Mesothelial cell of epicardium (in vitro differentiated cells): ENCODE data around the gene MAPT. TPM values are rescaled to one million over a fixed set of nuclear protein-coding genes. Genes with fewer than 3 reads are reported as not detected.

Experiments
- DNase-seq, 2 experiments: peaks; one replicate each; pipeline ENCODE4 v3.0.0; 2021; ENCODE audit warnings: low spot score in 2 of 2; ENCODE audit not compliant: unreplicated experiment in 2 of 2
- H3K27ac Mint-ChIP-seq: 2 replicates; pipeline ENCODE4 v1.8.0; 2021; ENCODE audit warnings: mixed read lengths
- H3K27me3 Mint-ChIP-seq: 2 replicates; pipeline ENCODE4 v1.8.0; 2021; ENCODE audit warnings: low read depth, mixed read lengths
- H3K36me3 Mint-ChIP-seq: 2 replicates; pipeline ENCODE4 v1.8.0; 2021; ENCODE audit warnings: mixed read lengths
- H3K4me1 Mint-ChIP-seq: 2 replicates; pipeline ENCODE4 v1.8.0; 2021; ENCODE audit warnings: mixed read lengths
- H3K4me3 Mint-ChIP-seq: 2 replicates; pipeline ENCODE4 v1.8.0; 2021; ENCODE audit warnings: mild to moderate bottlenecking, moderate library complexity, mixed read lengths
- H3K9me3 Mint-ChIP-seq: 2 replicates; pipeline ENCODE4 v1.8.0; 2021; ENCODE audit warnings: mixed read lengths
- total RNA-seq: library from RNA; stranded (reverse); gene quantifications from 3 replicates; pipeline ENCODE4 v1.2.1, GENCODE V29; 2021
- TF ChIP-seq, protein P1 (sequence below): fragments of 200-600 bp; sonication (generic); IDR thresholded peaks from one replicate; pipeline ENCODE4 v1.5.0; 2021; ENCODE audit warnings: antibody characterized with exemption; ENCODE audit not compliant: unreplicated experiment

MAPT gene
- total RNA-seq, 1 donor from 2014 or later: 2.8 TPM

DNA sequence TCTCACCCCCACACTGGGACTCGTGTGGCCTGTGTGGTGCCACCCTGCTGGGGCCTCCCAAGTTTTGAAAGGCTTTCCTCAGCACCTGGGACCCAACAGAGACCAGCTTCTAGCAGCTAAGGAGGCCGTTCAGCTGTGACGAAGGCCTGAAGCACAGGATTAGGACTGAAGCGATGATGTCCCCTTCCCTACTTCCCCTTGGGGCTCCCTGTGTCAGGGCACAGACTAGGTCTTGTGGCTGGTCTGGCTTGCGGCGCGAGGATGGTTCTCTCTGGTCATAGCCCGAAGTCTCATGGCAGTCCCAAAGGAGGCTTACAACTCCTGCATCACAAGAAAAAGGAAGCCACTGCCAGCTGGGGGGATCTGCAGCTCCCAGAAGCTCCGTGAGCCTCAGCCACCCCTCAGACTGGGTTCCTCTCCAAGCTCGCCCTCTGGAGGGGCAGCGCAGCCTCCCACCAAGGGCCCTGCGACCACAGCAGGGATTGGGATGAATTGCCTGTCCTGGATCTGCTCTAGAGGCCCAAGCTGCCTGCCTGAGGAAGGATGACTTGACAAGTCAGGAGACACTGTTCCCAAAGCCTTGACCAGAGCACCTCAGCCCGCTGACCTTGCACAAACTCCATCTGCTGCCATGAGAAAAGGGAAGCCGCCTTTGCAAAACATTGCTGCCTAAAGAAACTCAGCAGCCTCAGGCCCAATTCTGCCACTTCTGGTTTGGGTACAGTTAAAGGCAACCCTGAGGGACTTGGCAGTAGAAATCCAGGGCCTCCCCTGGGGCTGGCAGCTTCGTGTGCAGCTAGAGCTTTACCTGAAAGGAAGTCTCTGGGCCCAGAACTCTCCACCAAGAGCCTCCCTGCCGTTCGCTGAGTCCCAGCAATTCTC is 132.1 kb downstream of the MAPT start:
- Mint-ChIP-seq H3K27ac (peak overlapping the region; percentile 2), H3K4me3 (no peak overlapping the region), H3K27me3 (no peaks in the 10 kb centered on the region), H3K9me3 (no peaks in the 10 kb centered on the region), H3K36me3 (peaks cover 40% of the 10 kb centered on the region), H3K4me1 (no peaks in the 10 kb centered on the region)
- TF ChIP-seq, protein P1, sequence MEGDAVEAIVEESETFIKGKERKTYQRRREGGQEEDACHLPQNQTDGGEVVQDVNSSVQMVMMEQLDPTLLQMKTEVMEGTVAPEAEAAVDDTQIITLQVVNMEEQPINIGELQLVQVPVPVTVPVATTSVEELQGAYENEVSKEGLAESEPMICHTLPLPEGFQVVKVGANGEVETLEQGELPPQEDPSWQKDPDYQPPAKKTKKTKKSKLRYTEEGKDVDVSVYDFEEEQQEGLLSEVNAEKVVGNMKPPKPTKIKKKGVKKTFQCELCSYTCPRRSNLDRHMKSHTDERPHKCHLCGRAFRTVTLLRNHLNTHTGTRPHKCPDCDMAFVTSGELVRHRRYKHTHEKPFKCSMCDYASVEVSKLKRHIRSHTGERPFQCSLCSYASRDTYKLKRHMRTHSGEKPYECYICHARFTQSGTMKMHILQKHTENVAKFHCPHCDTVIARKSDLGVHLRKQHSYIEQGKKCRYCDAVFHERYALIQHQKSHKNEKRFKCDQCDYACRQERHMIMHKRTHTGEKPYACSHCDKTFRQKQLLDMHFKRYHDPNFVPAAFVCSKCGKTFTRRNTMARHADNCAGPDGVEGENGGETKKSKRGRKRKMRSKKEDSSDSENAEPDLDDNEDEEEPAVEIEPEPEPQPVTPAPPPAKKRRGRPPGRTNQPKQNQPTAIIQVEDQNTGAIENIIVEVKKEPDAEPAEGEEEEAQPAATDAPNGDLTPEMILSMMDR: no peak
- DNase-seq: no peak

DNA sequence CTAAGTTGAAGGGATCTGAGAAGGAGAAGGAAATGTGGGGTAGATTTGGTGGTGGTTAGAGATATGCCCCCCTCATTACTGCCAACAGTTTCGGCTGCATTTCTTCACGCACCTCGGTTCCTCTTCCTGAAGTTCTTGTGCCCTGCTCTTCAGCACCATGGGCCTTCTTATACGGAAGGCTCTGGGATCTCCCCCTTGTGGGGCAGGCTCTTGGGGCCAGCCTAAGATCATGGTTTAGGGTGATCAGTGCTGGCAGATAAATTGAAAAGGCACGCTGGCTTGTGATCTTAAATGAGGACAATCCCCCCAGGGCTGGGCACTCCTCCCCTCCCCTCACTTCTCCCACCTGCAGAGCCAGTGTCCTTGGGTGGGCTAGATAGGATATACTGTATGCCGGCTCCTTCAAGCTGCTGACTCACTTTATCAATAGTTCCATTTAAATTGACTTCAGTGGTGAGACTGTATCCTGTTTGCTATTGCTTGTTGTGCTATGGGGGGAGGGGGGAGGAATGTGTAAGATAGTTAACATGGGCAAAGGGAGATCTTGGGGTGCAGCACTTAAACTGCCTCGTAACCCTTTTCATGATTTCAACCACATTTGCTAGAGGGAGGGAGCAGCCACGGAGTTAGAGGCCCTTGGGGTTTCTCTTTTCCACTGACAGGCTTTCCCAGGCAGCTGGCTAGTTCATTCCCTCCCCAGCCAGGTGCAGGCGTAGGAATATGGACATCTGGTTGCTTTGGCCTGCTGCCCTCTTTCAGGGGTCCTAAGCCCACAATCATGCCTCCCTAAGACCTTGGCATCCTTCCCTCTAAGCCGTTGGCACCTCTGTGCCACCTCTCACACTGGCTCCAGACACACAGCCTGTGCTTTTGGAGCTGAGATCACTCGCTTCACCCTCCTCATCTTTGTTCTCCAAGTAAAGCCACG is 133.0 kb downstream of the MAPT start:
- no peaks in the 10 kb centered on the region for H3K9me3 Mint-ChIP-seq
- H3K27me3 Mint-ChIP-seq: no peaks in the 10 kb centered on the region
- H3K4me1 Mint-ChIP-seq: no peaks in the 10 kb centered on the region
- H3K27ac Mint-ChIP-seq: no peak overlapping the region
- H3K4me3 Mint-ChIP-seq: no peak overlapping the region
- H3K36me3 Mint-ChIP-seq: peaks cover 42% of the 10 kb centered on the region
- TF ChIP-seq, protein P1: no peak
- DNase-seq: no peak

DNA sequence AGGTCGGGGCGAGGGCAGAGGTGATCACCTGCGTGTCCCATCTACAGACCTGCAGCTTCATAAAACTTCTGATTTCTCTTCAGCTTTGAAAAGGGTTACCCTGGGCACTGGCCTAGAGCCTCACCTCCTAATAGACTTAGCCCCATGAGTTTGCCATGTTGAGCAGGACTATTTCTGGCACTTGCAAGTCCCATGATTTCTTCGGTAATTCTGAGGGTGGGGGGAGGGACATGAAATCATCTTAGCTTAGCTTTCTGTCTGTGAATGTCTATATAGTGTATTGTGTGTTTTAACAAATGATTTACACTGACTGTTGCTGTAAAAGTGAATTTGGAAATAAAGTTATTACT is 133.6 kb downstream of the MAPT start:
- TF ChIP-seq, protein P1: no peak
- no peaks in the 10 kb centered on the region for H3K27me3 Mint-ChIP-seq
- H3K27ac Mint-ChIP-seq: no peak overlapping the region
- no peaks in the 10 kb centered on the region for H3K9me3 Mint-ChIP-seq
- H3K4me1 Mint-ChIP-seq: no peaks in the 10 kb centered on the region
- DNase-seq: no peak
- H3K4me3 Mint-ChIP-seq: no peak overlapping the region
- H3K36me3 Mint-ChIP-seq: peaks cover 40% of the 10 kb centered on the region

DNA sequence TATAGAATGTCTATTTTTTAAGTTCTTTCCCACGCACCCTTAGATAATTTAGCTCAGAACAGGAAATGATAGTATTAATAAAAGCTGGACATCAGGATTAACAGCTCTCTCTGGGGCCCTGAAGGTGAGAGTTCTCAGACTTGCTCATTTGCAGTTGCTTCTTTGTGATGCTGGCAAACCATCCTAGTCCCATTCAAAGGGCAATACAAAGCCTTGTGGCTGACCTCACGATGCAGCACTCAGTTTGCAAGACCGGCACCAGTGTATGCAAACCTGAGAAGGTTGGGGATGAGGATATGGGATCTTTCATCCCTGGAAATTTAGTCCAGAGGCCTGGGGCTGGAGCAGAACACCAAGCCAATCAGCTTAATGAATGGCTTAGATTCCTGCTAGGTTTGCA is 134.0 kb downstream of the MAPT start:
- TF ChIP-seq, protein P1: no peak
- H3K4me3 Mint-ChIP-seq: no peak overlapping the region
- peaks cover 40% of the 10 kb centered on the region for H3K36me3 Mint-ChIP-seq
- no peaks in the 10 kb centered on the region for H3K4me1 Mint-ChIP-seq
- no peaks in the 10 kb centered on the region for H3K27me3 Mint-ChIP-seq
- no peak for DNase-seq
- no peak overlapping the region for H3K27ac Mint-ChIP-seq
- H3K9me3 Mint-ChIP-seq: no peaks in the 10 kb centered on the region

DNA sequence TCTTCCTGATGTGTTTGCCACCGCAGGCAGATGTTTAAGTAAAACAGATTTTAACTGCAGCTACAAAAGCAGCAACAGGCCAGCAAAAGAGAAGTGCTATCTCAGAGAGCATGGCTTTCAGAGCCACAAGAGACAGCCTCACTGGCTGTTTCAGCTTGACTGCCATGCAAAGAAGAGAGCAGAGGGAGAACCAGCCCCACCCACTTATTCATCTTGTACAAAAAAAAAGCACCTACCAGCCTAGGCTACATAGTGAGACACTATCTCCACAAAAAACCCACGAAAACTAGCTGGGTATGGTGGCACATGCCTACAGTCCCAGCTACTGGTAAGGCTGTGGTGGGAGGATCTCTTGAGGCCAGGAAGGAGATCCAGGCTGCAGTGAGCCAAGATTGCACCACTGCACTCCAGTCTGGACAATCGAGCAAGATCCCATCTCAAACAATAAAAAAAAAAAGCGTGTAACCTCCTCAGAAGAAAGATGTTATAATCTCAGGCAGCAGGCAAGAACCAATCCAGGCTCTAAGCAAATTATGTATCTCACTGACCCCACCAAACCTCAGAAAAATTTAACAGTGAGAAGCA is 134.7 kb downstream of the MAPT start:
- Mint-ChIP-seq H3K27ac (peak overlapping the region; percentile 21), H3K4me1 (no peaks in the 10 kb centered on the region), H3K36me3 (peaks cover 42% of the 10 kb centered on the region), H3K4me3 (no peak overlapping the region), H3K27me3 (no peaks in the 10 kb centered on the region), H3K9me3 (no peaks in the 10 kb centered on the region)
- no peak for DNase-seq
- TF ChIP-seq, protein P1: no peak
